H1 (cell line): ENCODE results near the gene MRTFA. TPM values are rescaled to one million over a fixed set of nuclear protein-coding genes. Genes with fewer than 3 reads are reported as not detected.
"Not testable (repeated sequence)": the region's sequence is repeated elsewhere in the genome, so short reads cannot be mapped to it uniquely, and the experiment has no call there.

Experiments
- CTCF ChIA-PET: fragments of 300-600 bp; sonication (Branson Sonifier 250); formaldehyde crosslinking; loops from one replicate; lab custom pipeline; 2021; ENCODE audit not compliant: partially characterized antibody; lab: Charles Lee
- POLR2A ChIA-PET: fragments of 300-600 bp; sonication (Branson Sonifier 250); formaldehyde crosslinking; loops from one replicate; lab custom pipeline; 2021; ENCODE audit warnings: inconsistent platforms; ENCODE audit not compliant: partially characterized antibody; lab: Charles Lee
- DNase-seq, 2 experiments: peaks; one replicate each; pipeline versions ENCODE4 v3.0.0 to v3.0.0-alpha.2; 2010 to 2022; ENCODE audit warnings: low spot score in 2 of 2, low read depth in 1 of 2, mixed read lengths in 1 of 2
- FAIRE-seq: peaks from 2 replicates; lab custom pipeline; 2011; peaks lifted over from hg19 to GRCh38; lab: Jason Lieb, UNC
- H2AFZ ChIP-seq: 2 replicates; pipeline ENCODE4 v1.8.1; 2012; ENCODE audit warnings: low read length, inconsistent platforms
- H2AK5ac ChIP-seq: 2 replicates; pipeline ENCODE4 v1.6.1; 2013; ENCODE audit warnings: low read depth, low read length
- H2BK120ac ChIP-seq: replicated peaks from 2 replicates; pipeline ENCODE3; 2013; ENCODE audit warnings: low read depth, low read length, inconsistent platforms
- H2BK12ac ChIP-seq: 2 replicates; pipeline ENCODE4 v1.6.1; 2013; ENCODE audit warnings: low read depth, low read length
- H2BK15ac ChIP-seq: 2 replicates; pipeline ENCODE4 v1.6.1; 2013; ENCODE audit warnings: low read length
- H2BK20ac ChIP-seq: 2 replicates; pipeline ENCODE4 v1.6.1; 2013; ENCODE audit warnings: low read length
- H2BK5ac ChIP-seq: 2 replicates; pipeline ENCODE4 v1.6.1; 2013; ENCODE audit warnings: low read depth, low read length
- H3K14ac ChIP-seq: 2 replicates; pipeline ENCODE4 v1.6.1; 2013; ENCODE audit warnings: inconsistent platforms; ENCODE audit not compliant: insufficient read length
- H3K18ac ChIP-seq: 2 replicates; pipeline ENCODE4 v1.6.1; 2013; ENCODE audit warnings: low read length; ENCODE audit errors: extremely low read depth
- H3K23ac ChIP-seq: 2 replicates; pipeline ENCODE4 v1.6.1; 2013; ENCODE audit warnings: inconsistent platforms; ENCODE audit not compliant: insufficient read length
- H3K23me2 ChIP-seq: 2 replicates; pipeline ENCODE4 v1.6.1; 2013; ENCODE audit warnings: low read depth, low read length
- H3K27ac ChIP-seq: 2 replicates; pipeline ENCODE4 v1.6.1; 2011; ENCODE audit warnings: low read depth, low read length, inconsistent platforms
- H3K27me3 ChIP-seq, 4 experiments: replicated peaks in 1 of 4; 1 replicate in 1 of 4; 2 replicates in 3 of 4; pipeline versions ENCODE4 v1.6.1 to v1.8.1; 2011 to 2013; ENCODE audit warnings: low read length in 3 of 4, mild to moderate bottlenecking in 3 of 4, inconsistent platforms in 2 of 4, mixed read lengths in 2 of 4, moderate library complexity in 1 of 4; ENCODE audit not compliant: control insufficient read depth in 3 of 4, insufficient read depth in 3 of 4; ENCODE audit errors: extremely low read depth in 1 of 4
- H3K36me3 ChIP-seq, 4 experiments: 2 replicates each; pipeline versions ENCODE4 v1.6.1 to v1.8.1; 2011 to 2013; ENCODE audit warnings: mild to moderate bottlenecking in 4 of 4, low read length in 3 of 4, moderate library complexity in 2 of 4, control low read depth in 1 of 4, inconsistent platforms in 1 of 4; ENCODE audit not compliant: insufficient read depth in 4 of 4, control insufficient read depth in 2 of 4
- H3K4ac ChIP-seq: replicated peaks from 2 replicates; pipeline ENCODE3; 2013; ENCODE audit warnings: low read length, low read depth, mixed read lengths, inconsistent platforms; ENCODE audit not compliant: insufficient read length
- H3K4me1 ChIP-seq, 4 experiments: replicated peaks in 1 of 4; 1 replicate in 1 of 4; 2 replicates in 3 of 4; pipeline versions ENCODE4 v1.6.1 to v1.8.1; 2011 to 2013; ENCODE audit warnings: low read length in 3 of 4, inconsistent platforms in 2 of 4, mixed read lengths in 1 of 4; ENCODE audit not compliant: insufficient read depth in 4 of 4, control insufficient read depth in 3 of 4
- H3K4me2 ChIP-seq, 2 experiments: 2 replicates each; pipeline versions ENCODE4 v1.6.1 to v1.8.1; 2011 to 2013; ENCODE audit warnings: low read depth in 2 of 2, low read length in 2 of 2, control low read depth in 1 of 2, inconsistent platforms in 1 of 2, mild to moderate bottlenecking in 1 of 2; ENCODE audit not compliant: insufficient read depth in 1 of 2
- H3K4me3 ChIP-seq, 4 experiments: fragments of 200-600, 300-600 bp in 1 of 4; sonication (generic), shearing (Covaris generic), sonication (Bioruptor Twin) in 1 of 4; 2 replicates each; pipeline versions ENCODE4 v1.5.1 to v1.8.1; 2011 to 2016; ENCODE audit warnings: low read length in 4 of 4, low read depth in 3 of 4, control low read depth in 2 of 4, inconsistent platforms in 2 of 4, mild to moderate bottlenecking in 2 of 4, mixed read lengths in 1 of 4, moderate library complexity in 1 of 4; ENCODE audit not compliant: insufficient read depth in 2 of 4; ENCODE audit errors: extremely low read depth in 1 of 4
- H3K56ac ChIP-seq: replicated peaks from 2 replicates; pipeline ENCODE3; 2013; ENCODE audit warnings: low read depth, mild to moderate bottlenecking, mixed read lengths, low read length, inconsistent platforms; ENCODE audit not compliant: insufficient read length
- H3K79me1 ChIP-seq: 2 replicates; pipeline ENCODE4 v1.6.1; 2013; ENCODE audit warnings: low read depth, low read length, control low read depth
- H3K79me2 ChIP-seq, 2 experiments: 2 replicates each; pipeline versions ENCODE4 v1.6.1 to v1.8.1; 2012 to 2013; ENCODE audit warnings: low read length in 2 of 2, mild to moderate bottlenecking in 2 of 2, inconsistent platforms in 1 of 2; ENCODE audit not compliant: insufficient read depth in 2 of 2, control insufficient read depth in 1 of 2
- H3K9ac ChIP-seq, 4 experiments: replicated peaks in 1 of 4; 1 replicate in 1 of 4; 2 replicates in 3 of 4; pipeline versions ENCODE4 v1.6.1 to v1.8.1; 2011 to 2013; ENCODE audit warnings: low read depth in 3 of 4, low read length in 3 of 4, control low read depth in 2 of 4, mild to moderate bottlenecking in 2 of 4, moderate library complexity in 2 of 4, inconsistent platforms in 1 of 4; ENCODE audit errors: extremely low read depth in 1 of 4
- H3K9me3 ChIP-seq, 2 experiments: 2 replicates each; pipeline versions ENCODE4 v1.6.1 to v1.8.1; 2012 to 2013; ENCODE audit warnings: mild to moderate bottlenecking in 2 of 2, moderate library complexity in 2 of 2, control low read depth in 1 of 2, inconsistent platforms in 1 of 2, low read depth in 1 of 2, low read length in 1 of 2, mixed read lengths in 1 of 2; ENCODE audit not compliant: insufficient read depth in 2 of 2
- H4K20me1 ChIP-seq, 2 experiments: replicated peaks in 1 of 2; 2 replicates each; pipeline versions ENCODE3 to v1.8.1; 2011 to 2013; ENCODE audit warnings: inconsistent platforms in 2 of 2, low read length in 2 of 2, mild to moderate bottlenecking in 1 of 2; ENCODE audit not compliant: insufficient read depth in 2 of 2, control insufficient read depth in 1 of 2
- H4K5ac ChIP-seq: 2 replicates; pipeline ENCODE4 v1.6.1; 2013; ENCODE audit warnings: low read length, low read depth, mixed read lengths, inconsistent platforms; ENCODE audit not compliant: insufficient read length
- H4K8ac ChIP-seq: 2 replicates; pipeline ENCODE4 v1.8.0; 2013; ENCODE audit warnings: mild to moderate bottlenecking, moderate library complexity, low read length, inconsistent platforms; ENCODE audit not compliant: insufficient read depth; ENCODE audit errors: extremely low read depth
- H4K91ac ChIP-seq: replicated peaks from 2 replicates; pipeline ENCODE3; 2013; ENCODE audit warnings: low read length, mixed read lengths, inconsistent platforms; ENCODE audit not compliant: insufficient read length
- WGBS, 2 experiments: shearing (Covaris generic) in 1 of 2; methylation state at CpG; one replicate each; pipeline versions ENCODE4 v1.1.6 to v1.1.7; 2013 to 2015; ENCODE audit warnings: low lambda C conversion rate in 2 of 2, mixed read lengths in 2 of 2, inconsistent platforms in 1 of 2, low coverage in 1 of 2, missing lambda C conversion rate in 1 of 2; ENCODE audit not compliant: insufficient replicate concordance in 2 of 2, insufficient coverage in 1 of 2, insufficient read length in 1 of 2; ENCODE audit errors: extremely low coverage in 1 of 2, missing lambda C conversion rate in 1 of 2; 5-methylcytosine and 5-hydroxymethylcytosine counted together
- polyA plus RNA-seq, 7 experiments: library from polyadenylated mRNA; depleted of rRNA in 3 of 7; stranded (reverse) in 5 of 7; unstranded in 2 of 7; fragments of >200 nt in 5 of 7; fragments of 200-250 nt in 2 of 7; gene quantifications; 1 replicate in 5 of 7; 2 replicates in 1 of 7; 4 replicates in 1 of 7; pipeline versions ENCODE4 v1.2.1 to v1.2.3, GENCODE V29; 2011 to 2013; ENCODE audit warnings: missing spikeins in 2 of 7, mixed read lengths in 2 of 7
- total RNA-seq: library from RNA; stranded (reverse); fragmentation: NEBNext Ultra II Directional; extraction: Animal tissue kit (Norgen Biotek cat#: 25700); gene quantifications from 2 replicates; pipeline ENCODE4 v1.2.1, GENCODE V29; 2021

MRTFA gene
- total and polyA plus RNA-seq, 2 of the 8 experiments (the other 6 are each of a cell fraction or from before 2014, with no cell fraction given): 5.4 to 37.9 TPM

GRCh38 chr22:40536149-40536548 is 100.4 kb downstream of the MRTFA start:
- H3K23ac ChIP-seq, H3K56ac ChIP-seq, POLR2A ChIA-PET, CTCF ChIA-PET, H3K79me1 ChIP-seq, H3K27me3 ChIP-seq, H3K14ac ChIP-seq, H2BK120ac ChIP-seq, H3K4me2 ChIP-seq, H2BK12ac ChIP-seq, H4K5ac ChIP-seq, H3K4me3 ChIP-seq, FAIRE-seq, DNase-seq, H3K9me3 ChIP-seq, H2AFZ ChIP-seq, H3K27ac ChIP-seq, H3K18ac ChIP-seq, H4K91ac ChIP-seq, H2BK20ac ChIP-seq, H2AK5ac ChIP-seq, H3K9ac ChIP-seq, H4K20me1 ChIP-seq, H4K8ac ChIP-seq, H3K4ac ChIP-seq, H3K36me3 ChIP-seq, H3K23me2 ChIP-seq, H2BK5ac ChIP-seq, H2BK15ac ChIP-seq: not testable (repeated sequence)
- Histone ChIP-seq H3K79me2 (peaks cover 0 to 18% of the 10 kb centered on the region in 2 experiments; a peak in 3 of 4 replicates), H3K4me1 (peaks cover 0 to 20% (median 6%) of the 10 kb centered on the region in 4 experiments; a peak in 4 of 7 replicates)
- 92% methylated on average over 18 of the region's 28 CpGs; no CpG with 5 or more reads in 1 of the 2 experiments for WGBS, 2 experiments
